ENCODE measurements around the gene PTH2R.

Gene PTH2R

GRCh38 chr2:208542465-208543041 lies 136.0 kb downstream of the PTH2R start:
- Histone ChIP-seq H3K27me3 (ENCODE audit: insufficient read depth, poor library complexity, severe bottlenecking) (no peaks in the 10 kb centered on the region), H3K4me3 (replicated peaks; ENCODE audit: insufficient read depth, low read length) (no peak overlapping the region), H3K27ac (replicated peaks) (peak overlapping the region; percentile 22; the same call in 1 of the 2 replicates)
- DNase-seq (ENCODE audit: low read depth in 1 of 2, low spot score in 1 of 2): no peak
- TF ChIP-seq POLR2AphosphoS5 (IDR thresholded peaks at IDR 0.05; ENCODE audit: low read depth): no peak
- TF ChIP-seq, protein P1, sequence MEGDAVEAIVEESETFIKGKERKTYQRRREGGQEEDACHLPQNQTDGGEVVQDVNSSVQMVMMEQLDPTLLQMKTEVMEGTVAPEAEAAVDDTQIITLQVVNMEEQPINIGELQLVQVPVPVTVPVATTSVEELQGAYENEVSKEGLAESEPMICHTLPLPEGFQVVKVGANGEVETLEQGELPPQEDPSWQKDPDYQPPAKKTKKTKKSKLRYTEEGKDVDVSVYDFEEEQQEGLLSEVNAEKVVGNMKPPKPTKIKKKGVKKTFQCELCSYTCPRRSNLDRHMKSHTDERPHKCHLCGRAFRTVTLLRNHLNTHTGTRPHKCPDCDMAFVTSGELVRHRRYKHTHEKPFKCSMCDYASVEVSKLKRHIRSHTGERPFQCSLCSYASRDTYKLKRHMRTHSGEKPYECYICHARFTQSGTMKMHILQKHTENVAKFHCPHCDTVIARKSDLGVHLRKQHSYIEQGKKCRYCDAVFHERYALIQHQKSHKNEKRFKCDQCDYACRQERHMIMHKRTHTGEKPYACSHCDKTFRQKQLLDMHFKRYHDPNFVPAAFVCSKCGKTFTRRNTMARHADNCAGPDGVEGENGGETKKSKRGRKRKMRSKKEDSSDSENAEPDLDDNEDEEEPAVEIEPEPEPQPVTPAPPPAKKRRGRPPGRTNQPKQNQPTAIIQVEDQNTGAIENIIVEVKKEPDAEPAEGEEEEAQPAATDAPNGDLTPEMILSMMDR (IDR thresholded peaks at IDR 0.05; ENCODE audit: insufficient read depth, low read length): no peak
- no peak for TF ChIP-seq GABPA (IDR thresholded peaks at IDR 0.05; ENCODE audit: low read depth)
- TF ChIP-seq SPI1 (IDR thresholded peaks at IDR 0.05; ENCODE audit: borderline replicate concordance, low read depth): no peak
- no peak for TF ChIP-seq REST (IDR thresholded peaks at IDR 0.05; ENCODE audit: insufficient replicate concordance, low read depth)
